Skeletal muscle cell (primary cell): ENCODE data around the gene PRKCZ.
"Not testable (repeated sequence)": the region's sequence is repeated elsewhere in the genome, so short reads cannot be mapped to it uniquely, and the experiment has no call there.

Experiments
- DNase-seq: peaks from one replicate; pipeline ENCODE4 v3.0.0-alpha.2; 2010; ENCODE audit warnings: low read depth
- H3K4me3 ChIP-seq: 2 replicates; pipeline ENCODE4 v1.5.1; 2011; ENCODE audit warnings: low read depth, mild to moderate bottlenecking, control low read depth, low read length, moderate library complexity

PRKCZ gene

DNA sequence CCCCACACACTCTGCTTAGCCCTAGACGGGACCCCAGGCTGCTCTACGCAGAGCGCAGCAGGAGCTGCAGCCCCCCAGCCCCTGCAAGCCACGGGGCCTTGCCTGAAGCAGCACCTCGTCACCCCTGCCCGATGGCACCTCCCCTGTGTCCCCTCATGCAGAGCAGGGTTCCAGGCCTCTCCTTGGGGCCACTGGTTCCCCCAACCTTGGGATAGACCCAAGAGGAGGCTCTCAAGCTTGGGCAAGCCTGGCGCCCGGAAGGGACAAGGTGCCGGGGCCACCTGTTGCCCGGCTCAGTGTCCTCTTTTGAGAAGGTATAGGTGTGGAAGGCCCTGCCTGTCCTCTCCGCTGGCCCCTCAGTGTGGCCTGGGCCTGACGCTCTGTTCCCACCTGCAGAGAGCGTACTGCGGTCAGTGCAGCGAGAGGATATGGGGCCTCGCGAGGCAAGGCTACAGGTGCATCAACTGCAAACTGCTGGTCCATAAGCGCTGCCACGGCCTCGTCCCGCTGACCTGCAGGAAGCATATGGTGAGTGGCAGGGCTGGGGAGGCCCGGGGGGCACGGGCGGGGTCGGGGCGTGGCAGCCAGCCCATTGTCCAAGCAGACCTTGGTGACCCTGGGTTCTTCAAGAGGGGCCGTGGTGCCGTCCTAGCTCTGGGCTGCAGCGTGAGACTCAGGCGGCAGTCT is 93.7 kb downstream of the PRKCZ start:
- H3K4me3 ChIP-seq: no peak overlapping the region
- no peak for DNase-seq

DNA sequence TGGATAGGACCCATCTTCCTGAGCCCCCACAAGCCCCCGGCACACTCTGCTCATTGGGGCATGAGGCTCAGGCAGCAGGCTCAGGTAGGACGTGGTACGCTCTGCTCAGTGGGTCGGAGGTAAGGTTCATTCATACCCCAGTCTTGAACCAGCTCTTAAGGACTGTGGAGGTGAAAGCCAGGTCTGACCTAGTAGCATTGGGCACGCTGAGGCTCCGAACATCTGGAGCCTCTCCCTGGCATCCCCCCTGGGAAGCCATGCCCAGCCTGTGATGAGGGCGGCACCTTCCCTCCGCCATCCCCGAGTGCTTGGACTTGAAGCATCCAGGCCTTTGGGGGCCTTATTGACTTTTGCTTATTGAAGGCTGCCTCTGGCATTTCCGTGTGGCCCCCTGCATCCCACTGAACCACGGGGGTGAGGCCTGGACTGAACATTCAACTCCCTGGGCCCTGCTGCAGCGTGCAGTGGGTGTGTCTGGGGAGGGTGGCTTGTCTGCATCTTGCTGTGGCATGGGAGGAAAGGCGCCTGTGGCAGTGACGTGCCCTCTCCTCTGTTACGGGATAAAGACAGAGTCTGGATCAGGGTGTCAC is 94.4 kb downstream of the PRKCZ start:
- no peak for DNase-seq
- no peak overlapping the region for H3K4me3 ChIP-seq

DNA sequence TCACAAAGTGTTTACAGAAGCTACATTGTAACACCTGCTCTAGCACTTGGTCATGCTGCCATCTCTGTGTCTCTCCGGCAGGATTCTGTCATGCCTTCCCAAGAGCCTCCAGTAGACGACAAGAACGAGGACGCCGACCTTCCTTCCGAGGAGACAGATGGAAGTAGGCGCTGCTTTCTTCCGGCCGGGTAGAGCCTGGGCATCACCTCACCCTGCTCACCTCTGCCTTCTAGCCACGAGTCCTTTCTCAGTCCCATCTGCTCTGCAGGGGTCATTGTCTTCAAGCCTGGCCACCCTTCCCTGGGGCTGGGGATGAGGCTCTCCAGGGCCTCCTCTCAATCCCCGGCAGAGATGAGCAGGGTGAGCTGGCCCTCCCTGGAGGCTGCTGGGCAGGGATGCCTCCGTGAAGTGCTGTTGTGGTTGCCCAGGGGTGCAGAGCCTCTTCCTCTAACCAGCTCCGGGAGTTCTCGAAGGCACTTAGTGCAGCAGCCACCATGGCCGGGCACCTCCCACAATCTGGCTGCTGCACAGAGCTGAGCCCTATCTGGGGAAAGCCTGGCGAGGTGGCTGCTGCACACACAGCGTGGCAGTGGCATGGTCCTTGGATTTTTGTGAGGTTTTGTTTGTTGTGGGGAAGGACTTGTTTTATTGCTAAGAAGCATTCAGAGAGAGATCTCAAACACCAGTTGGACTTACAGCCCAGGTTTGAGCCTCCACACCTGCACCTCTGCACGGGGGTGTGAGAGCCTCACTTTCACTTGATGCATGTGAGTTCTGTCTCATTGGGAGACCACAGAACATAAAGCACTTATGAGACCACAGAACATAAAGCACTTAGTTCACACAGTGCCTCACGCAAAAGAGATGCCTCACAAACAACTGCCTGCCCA is 96.0 kb downstream of the PRKCZ start:
- no peak for DNase-seq
- H3K4me3 ChIP-seq: no peak overlapping the region

DNA sequence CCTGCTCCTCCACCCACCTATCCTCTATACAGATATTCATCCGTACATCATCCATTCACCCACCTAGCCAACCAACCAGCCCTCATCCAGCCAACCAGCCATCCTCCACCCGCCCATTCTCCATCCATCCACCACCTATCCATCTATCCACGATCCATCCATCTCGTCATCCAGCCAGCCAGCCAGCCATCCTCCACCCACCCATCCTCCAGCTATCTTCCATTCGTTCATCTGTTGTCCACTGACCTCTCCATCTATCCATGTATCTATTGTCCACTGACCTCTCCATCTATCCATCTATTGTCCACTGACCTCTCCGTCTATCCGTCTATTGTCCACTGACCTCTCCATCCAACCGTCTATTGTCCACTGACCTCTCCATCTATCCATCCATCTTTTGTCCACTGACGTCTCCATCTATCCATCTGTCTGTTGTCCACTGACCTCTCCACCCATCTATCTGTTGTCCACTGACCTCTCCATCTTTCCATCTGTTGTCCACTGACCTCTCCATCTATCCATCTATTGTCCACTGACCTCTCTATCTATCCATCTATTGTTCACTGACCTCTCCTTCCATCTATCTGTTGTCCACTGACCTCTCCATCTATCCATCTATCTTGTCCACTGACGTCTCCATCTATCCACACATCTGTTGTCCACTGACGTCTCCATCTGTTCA is 96.8 kb downstream of the PRKCZ start:
- DNase-seq: no peak
- no peak overlapping the region for H3K4me3 ChIP-seq

DNA sequence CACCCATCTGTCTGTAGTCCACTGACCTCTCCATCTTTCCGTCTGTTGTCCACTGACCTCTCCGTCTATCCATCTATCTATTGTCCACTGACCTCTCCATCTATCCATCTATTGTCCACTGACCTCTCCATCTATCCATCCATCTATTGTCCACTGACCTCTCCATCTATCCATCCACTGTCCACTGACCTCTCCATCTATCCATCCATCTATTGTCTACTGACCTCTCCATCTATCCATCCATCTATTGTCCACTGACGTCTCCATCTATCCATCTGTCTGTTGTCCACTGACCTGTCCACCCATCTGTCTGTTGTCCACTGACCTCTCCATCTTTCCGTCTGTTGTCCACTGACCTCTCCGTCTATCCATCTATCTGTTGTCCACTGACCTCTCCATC is 97.7 kb downstream of the PRKCZ start:
- not testable (repeated sequence) for DNase-seq, H3K4me3 ChIP-seq

DNA sequence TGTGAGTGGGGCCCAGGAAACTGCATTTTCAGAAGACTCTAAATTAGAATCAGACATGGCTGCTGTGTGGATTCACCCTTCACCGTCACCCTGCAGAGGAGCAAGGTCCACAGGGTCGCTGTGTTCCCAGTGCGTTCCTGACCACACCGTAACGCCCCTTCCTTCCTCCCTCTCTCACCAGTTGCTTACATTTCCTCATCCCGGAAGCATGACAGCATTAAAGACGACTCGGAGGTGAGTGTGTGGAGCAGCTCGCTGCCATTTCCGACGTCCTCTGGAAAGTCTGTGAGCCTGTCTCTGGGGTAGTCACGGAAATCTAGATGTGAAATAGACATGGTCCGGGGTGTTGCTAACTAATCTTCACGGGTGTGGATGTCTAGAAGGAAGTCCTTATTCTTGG is 98.5 kb downstream of the PRKCZ start:
- H3K4me3 ChIP-seq: no peak overlapping the region
- DNase-seq: no peak

DNA sequence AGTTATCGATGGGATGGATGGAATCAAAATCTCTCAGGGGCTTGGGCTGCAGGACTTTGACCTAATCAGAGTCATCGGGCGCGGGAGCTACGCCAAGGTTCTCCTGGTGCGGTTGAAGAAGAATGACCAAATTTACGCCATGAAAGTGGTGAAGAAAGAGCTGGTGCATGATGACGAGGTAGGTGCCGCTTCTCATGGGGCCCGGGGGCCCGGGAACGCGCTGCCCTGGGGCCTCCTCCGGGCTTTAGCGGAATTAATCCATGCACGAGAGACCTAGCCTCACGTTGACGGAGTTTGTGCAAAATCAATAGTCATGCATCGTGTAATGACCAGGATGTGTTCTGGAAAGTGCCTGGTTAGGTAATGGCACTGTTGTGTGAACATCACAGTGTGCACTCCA is 100.6 kb downstream of the PRKCZ start:
- no peak for DNase-seq

DNA sequence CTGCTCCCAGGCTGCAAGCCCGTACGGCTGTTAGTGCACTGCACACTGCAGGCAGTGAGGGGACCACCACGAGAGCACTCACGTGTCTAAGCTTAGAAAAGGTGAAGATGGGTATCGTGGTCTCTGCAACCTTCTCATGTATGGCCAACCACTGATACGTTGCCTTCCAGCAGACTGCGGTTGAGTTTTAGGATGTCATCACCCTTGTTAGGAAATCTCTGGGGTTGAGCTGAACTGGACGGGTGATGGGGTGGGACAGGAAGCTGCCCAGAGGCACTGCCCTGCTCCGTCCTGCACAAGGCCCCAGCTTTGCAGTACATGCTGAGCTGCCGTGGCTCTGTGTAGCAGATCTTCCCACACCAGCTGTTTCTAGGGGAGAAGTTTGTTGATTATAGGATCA is 101.0 kb downstream of the PRKCZ start:
- no peak overlapping the region for H3K4me3 ChIP-seq

More for the DNA sequence above, 100.6 kb downstream of the PRKCZ start:
- no peak overlapping the region for H3K4me3 ChIP-seq

DNA sequence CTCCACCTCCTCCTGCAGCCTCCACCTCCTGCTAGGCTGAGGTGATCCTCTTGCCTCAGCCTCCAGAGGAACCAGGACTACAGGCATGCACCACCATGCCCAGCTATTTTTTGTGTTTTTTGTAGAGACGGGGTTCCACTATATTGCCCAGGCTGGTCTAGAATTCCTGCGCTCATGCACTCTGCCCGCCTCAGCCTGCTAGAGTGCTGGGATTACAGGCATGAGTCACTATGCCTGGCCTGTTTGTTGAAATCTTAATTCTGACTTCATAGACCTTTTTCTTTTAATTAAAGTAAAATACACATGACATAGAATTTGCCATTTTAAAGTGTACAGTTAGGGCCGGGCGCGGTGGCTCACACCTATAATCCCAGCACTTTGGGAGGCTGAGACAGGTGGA is 101.7 kb downstream of the PRKCZ start:
- no peak overlapping the region for H3K4me3 ChIP-seq
- DNase-seq: no peak

More for the DNA sequence above, 101.0 kb downstream of the PRKCZ start:
- no peak for DNase-seq

DNA sequence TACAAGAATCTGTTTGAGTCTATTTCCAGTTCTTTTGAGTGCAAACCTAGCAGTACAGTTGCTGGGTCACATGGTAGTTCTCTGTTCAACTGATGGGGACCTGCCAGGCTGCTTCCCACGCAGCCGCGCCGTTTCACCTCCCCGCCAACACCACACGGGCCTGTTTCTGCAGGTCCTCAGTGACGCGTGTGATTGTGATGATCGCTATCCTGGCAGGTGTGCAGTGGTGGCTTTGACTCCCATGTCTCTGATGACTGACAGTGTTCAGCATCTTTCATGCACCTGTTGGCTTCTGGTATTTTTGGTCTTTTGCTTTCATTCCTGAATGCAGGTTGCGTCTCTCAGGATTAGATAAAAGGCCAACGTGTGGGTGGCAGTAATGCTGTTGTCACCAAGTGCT is 102.7 kb downstream of the PRKCZ start:
- no peak for DNase-seq
- no peak overlapping the region for H3K4me3 ChIP-seq

DNA sequence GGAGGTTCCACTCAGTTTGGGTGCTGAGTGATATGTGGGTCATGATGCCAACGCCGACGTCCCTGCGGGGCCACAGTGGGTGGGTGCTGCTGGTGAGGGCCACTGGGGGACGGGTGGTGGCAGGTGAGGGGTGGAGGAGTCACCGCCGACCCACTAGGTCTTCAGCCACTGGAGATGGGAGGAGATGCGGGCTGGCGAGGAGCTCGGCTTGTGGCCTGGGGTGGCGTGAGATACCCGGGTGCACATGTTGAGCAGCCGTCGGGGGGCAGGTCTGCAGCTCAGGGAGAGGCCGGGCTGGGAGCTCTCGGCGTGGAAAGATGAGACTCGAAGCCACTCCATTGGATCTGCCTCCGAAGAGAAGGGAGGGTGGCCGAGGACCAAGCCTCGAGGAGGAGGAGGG is 103.8 kb downstream of the PRKCZ start:
- DNase-seq: no peak
- H3K4me3 ChIP-seq: no peak overlapping the region

DNA sequence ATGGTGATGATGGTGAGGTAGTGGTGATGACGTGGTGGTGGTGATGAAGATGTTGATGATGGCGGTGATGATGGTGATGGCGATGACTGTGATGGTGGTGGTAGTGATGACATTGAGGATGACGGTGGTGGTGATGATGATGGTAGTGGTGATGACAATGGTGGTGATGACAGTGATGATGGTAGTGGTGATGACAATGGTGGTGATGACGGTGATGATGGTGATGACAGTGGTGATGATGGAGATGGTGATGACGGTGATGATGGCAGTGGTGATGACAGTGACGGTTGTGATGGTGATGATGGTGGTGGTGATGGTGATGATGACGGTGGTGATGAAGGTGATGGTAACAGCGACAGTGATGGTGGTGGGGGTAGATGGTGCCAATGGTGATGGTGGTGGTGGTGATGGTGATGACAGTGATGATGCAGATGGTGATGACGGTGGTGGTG is 105.0 kb downstream of the PRKCZ start:
- no peak overlapping the region for H3K4me3 ChIP-seq
- DNase-seq: no peak

DNA sequence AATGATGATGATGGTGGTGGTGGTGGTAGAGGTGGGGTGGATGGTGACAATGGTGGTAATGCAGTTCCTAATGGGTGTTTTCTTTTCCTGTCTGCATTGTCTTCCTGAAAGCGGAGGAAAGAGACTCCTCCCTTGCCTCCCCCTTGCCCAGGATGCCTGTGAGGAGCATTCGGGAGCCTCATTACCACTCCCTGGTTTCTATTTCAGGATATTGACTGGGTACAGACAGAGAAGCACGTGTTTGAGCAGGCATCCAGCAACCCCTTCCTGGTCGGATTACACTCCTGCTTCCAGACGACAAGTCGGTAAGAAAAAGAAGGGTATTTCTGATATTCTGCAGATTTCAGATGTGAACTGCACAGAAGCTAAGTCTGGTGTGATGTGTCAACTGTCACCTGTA is 105.6 kb downstream of the PRKCZ start:
- H3K4me3 ChIP-seq: no peak overlapping the region
- no peak for DNase-seq

DNA sequence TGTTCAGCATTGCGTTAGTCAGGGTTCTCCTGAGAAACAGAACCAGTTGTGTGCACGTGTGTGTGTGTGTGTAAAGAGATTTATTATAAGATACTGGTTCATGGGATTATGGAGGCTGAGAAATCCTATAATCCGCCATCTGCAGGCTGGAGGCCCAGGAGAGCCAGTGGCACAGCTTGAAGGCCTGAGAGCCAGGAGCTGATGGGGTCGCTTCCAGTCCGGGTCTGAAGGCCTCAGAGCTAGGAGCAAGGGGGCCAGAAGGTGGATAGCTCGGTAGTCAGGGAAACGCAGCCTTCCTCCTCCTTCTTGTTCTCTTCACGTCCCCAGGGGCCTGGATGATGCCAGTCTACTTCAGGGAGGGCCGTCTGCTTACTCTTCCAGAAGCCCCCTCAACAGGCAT is 106.7 kb downstream of the PRKCZ start:
- no peak for DNase-seq
- H3K4me3 ChIP-seq: no peak overlapping the region

DNA sequence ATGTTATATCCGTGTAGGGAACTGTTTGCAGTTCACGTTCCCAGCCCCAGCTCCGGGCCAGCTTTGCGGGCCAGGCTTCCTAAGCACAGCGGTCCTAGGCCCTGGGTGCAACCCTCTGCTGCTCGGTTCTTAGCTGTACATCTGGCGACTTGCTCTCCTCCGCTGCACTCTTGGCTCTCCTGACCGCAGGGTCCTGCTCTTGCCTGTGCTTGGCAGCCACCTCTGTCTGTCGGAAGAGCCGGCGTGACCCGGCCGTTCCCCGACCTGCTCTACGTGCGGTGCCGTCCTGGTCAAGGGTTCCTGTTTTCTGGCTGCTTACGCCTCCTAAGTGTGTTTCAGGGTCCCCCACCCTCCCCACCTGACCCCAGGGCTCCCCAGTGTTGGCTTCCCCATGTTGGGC is 107.6 kb downstream of the PRKCZ start:
- H3K4me3 ChIP-seq: no peak overlapping the region
- no peak for DNase-seq

DNA sequence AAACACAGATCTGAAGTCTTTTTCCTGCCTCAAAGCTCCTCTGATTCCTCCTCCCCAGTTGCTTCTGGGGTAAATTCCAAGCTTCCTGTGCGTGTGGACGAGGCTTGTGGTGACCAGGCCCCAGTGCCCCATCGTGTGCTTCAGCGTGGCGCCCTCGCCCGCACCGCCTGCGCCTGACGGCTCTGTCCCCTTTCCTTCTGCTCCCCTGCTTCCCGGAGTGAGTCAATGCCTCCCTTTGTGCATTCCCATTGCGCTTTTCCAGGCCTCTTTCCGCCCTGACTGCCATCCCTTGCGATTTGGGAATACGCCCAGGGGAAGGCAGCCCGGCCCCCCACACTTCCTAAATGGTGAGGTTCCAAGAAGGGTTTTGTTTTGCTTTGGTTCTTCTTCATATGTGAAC is 108.1 kb downstream of the PRKCZ start:
- H3K4me3 ChIP-seq: no peak overlapping the region
- no peak for DNase-seq

DNA sequence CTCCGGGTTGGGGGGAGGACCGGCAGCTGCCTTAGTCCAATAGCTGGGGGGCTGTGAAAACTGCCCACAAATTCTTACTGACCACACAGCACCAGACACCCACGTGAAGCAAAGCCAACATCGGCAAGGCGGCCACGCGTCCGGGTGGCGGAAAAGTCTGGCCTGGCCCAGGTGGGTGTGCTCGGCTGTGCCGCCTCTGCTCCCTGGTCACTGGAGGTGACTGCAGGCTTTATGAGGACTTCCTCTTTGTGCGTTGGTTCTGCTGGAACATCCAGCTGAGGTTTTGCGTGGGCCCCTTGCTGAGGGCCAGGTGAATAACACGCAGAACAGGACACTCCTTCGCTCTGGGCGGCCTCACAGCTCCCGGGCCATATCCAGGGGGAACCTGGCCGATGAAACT is 108.9 kb downstream of the PRKCZ start:
- H3K4me3 ChIP-seq: no peak overlapping the region
- no peak for DNase-seq

DNA sequence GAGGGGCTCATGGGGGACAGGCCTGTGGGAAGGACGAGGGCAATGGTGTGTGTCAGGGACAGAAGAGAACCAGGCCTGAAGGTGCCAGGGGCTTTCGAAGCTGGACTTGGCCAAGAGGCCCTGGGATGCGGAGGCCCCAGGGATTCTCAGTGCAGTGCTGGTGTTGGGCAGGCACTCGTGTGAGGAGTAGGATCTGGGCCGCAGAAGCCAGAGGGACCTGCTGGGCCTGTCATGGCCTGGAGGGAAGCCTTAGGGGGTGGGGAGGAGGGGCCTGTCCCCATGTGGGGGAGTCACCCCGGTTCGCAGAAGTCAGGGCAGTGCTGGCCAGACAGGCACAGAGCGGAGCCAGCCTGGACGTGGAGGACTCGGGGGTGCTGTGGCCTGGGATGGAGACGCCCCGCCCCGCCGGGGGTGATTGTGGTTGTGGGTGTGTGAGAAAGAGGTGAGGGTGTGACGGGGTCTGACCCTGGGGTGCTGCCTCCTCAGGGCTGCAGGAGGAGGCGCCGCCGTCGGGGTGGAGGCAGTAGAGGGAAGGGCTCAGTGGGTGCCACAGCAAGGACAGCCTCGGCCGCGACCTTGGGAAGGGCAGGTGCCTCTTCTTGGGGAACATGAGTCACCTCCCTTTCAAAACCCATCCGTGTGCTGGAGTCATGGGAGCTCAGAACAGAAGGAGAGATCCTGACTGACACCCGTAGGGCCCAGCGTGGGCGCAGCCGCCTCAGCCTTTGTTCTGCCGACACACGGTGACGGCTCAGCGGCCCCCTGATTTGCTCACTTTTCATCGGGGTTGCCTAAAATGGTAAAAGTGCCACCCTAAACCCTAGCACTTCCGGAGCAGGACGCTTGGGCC is 110.5 kb downstream of the PRKCZ start:
- no peak overlapping the region for H3K4me3 ChIP-seq
- no peak for DNase-seq

DNA sequence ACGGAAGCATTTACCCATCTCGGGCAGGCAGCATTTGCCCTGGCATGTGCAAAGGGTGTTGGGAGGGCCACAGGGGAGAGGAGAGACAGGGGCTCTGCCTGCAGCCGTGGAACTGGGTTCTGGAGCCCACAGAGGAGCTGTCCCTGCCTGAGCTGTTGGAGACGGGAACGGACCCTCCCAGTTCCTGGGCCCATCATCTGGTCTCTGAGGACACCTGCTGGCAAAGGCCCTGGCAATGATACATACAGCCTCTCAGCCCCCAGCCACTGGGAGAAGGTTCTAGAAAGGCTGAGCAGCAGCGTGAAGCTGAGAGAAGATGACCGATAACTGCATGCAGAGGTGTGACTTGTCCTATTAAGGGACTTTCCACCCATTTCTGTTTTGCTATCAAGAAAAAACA is 113.0 kb downstream of the PRKCZ start:
- H3K4me3 ChIP-seq: no peak overlapping the region
- DNase-seq: no peak
